ENCODE data around the gene KIT.
"Not testable (repeated sequence)": the region's sequence is repeated elsewhere in the genome, so short reads cannot be mapped to it uniquely, and the experiment has no call there.

The KIT gene

DNA sequence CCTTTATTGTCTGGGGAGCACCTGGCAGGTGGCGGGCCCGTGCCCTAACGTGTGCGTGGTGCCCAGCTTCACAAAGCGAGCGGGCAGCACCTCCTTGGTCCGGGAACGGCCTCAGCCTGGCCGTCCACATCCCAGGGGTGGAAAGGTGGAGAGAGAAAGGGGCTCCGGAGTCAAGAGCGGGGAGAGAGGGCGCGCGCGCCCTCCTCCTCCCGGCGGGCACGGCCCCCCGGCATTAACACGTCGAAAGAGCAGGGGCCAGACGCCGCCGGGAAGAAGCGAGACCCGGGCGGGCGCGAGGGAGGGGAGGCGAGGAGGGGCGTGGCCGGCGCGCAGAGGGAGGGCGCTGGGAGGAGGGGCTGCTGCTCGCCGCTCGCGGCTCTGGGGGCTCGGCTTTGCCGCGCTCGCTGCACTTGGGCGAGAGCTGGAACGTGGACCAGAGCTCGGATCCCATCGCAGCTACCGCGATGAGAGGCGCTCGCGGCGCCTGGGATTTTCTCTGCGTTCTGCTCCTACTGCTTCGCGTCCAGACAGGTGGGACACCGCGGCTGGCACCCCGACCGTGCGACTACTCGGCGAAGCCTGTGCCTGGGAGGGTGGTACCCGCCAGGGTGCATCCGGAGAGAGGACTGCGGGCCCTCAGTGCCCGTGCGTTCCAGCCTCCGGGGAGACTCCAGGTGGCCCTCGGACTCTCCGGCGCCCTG is at the start of gene KIT:
TSS of gene KIT (plus strand) at position 407 of the 701 bp plus-strand sequence. CDS start at position 465, 58 bp downstream.
- no peak for DNase-seq

DNA sequence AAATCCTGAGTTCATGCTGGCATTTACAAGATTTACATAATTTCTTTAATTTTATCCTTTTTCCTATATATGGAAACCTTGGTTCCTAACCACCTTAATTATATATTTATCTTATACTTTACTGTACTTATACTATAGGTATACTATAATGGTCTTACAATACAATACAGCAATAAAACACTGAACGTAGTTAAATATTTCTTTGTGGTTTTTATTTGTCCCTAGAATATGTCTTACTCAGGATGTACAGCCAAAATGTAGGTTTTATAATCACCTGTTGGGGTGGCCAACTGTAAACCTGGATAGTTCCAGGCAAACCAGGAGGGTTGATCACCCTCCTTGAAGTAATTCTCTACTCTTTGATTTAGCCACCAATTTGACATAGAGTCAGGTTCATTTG is 48.4 kb upstream of the KIT start:
- no peak for DNase-seq

DNA sequence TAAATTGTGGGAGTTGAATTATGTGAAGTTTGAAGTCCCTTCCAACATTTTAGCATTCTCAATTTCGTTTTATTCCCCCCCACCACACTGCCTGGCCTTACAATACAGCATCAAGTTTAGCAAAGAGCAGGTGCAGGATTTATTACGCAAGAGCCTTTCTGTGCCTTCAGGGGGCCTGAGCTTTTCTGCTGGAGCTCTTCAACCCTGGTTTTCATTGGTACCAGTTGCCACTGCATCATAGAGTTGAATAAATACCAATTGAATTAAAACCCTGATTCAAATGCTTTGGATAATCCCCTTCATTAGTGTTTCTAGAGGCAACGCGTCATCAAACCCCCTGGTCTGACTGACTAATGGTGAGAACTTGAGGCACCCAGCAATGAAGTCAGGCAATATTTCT is 43.6 kb upstream of the KIT start:
- DNase-seq: no peak

DNA sequence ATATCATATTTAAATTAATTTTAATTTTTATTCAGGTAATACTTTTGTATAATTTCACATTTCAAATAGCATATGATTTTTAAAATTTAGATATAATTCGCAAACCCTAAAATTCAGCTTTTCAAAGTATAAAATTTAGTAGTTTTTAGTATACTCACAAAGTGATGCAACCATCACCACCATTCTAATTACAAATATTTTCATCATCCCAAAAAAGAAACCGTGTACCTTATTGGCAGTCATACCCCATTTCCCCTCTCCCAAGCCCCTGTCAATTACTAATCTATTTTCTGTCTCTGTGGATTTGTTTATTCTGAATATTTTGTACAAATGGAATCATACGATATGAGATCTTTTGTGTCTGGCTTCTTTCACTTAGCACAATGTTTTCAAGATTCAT is 37.0 kb upstream of the KIT start:
- DNase-seq: no peak

DNA sequence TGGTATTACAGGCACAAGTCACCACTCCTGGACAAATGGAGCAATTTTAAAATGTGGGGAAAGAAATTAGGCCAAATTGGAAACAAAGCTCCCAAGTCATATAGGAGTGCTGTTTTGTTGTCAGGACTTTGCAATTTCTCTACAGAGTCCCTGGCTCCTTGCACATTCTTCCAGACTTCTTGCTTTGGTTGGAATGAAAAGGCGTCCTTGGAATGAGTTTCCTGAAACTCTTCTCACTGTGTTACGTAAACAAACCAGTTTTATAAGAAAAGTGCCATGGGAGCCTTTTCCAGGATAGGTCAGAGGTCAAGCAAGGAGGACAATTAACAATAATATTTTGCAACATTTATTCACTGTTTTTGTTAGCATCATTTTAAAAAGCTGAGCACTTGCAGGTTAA is 32.4 kb upstream of the KIT start:
- no peak for DNase-seq

DNA sequence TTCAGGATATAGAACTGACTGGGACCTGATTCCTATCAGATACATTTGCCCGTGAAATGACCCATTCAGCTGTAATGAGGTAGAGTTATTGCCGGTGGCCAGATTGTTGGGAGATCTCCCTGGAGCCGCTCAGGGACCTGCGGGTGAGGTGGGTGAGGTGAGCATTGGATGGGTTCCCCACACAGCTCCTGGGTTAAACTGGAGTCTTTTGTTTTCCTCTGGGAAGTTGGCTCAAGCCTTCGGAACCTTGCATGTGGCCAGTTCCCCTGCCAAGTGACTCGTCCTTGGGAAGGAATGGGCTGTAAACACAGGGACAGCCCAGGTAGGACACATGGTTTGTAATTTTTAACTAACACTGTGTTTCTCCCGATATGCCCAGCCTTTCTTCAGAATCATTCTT is 31.6 kb upstream of the KIT start:
- DNase-seq: no peak

DNA sequence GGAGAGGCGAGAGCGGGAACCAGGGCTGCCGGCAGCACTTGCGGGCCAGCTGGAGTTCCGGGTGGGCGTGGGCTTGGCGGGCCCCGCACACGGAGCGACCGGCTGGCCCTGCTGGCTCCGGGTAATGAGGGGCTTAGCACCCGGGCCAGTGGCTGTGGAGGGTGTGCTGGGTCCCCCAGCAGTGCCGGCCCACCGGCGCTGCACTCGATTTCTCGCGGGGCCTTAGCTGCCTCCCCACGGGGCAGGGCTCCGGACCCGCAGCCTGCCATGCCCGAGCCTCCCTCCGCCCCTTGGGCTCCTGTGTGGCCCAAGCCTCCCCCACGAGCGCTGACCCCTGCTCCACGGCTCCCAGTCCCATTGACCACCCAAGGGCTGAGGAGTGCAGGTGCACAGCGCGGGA is 25.2 kb upstream of the KIT start:
- DNase-seq: no peak

DNA sequence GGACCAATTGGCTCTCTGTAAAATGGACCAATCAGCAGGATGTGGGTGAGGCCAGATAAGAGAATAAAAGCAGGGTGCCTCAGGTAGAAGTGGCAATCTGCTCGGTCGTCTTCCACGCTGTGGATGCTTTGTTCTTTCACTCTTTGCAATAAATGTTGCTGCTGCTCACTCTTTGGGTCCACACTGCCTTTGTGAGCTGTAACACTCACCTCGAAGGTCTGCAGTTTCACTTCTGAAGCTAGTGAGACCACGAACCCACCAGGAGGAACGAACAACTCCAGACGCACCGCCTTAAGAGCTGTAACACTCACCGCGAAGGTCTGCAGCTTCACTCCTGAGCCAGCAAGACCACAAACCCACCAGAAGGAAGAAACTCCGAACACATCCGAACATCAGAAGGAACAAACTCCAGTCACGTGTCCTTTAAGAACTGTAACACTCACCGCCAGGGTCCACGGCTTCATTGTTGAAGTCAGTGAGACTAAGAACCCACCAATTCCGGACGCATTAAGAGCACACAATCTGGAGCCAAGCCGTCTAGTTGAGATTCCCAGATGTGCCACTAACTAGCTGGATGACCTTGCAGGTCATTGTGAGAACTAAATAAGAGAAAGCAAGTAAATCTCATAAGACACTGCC is 24.5 kb upstream of the KIT start:
- DNase-seq: not testable (repeated sequence)

DNA sequence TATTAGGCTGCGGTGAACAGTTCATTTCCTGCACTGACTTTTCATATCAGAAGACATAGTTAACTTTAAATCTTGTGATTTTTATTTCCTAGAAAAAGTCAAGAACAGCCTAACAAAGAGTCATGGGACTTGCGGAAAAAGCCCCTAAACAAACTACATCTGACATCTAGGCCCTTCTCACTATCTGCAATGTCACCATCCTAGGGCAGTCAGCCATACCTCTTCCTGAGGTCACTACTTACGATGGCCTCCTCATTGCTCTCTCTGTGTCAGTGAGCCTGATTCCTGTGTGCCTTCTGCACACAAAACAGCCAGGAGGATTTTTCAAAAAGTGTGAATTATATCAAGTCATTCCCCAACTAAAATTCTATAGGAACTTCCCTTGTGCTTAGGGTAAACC is 22.4 kb upstream of the KIT start:
- no peak for DNase-seq

DNA sequence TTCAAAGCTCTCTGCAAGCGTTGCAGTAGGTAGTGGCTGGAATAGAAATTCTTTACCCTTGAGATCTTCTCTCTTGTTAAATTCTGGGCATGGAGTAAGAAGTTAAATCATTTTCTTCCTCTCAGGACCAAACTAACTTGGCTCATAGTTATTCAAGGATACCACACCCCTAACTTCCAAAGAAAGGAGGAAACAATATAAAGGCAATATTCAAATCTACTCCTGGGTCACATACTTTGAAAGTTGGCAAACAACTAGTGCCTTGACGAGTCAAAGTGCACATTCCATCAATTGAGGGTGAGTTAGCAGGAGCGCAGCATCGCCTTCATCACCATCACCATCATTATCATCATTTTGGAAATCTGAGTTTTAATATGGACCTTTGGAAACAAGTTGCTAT is 20.4 kb upstream of the KIT start:
- no peak for DNase-seq

DNA sequence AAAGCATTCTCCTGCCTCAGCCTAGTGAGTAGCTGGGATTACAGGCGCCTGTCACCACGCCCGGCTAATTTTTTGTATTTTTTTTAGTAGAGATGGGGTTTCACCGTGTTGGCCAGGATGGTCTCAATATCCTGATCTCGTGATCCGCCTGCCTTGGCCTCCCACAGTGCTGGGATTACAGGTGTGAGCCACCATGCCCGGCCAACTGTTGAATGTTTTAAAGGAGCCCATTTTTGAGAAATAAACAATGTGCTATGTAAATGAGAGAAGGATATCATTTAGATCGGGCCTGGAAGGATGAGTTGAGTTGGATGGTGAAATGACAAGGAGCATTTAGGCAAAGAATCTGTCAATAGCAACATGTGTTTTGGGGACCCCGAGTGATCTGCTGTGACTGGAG is 16.7 kb upstream of the KIT start:
- not testable (repeated sequence) for DNase-seq

DNA sequence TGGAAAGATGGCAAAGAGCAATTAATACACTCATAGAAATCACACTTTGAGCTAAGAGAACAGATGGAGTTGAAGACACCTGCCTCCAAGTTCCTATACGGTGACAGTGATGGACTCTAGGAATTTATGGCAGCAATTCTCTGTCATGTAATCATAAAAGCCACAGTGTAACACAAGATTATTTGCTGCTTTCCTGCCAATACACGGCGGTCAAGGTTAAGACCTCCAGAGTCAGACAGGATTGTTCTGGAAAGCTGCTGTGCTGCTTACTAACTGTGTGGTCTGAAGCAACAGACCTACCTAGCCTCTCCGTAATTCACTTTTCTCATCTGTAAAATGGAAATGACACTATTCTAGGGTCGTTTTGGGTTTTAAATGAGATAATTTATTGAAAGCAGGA is 14.6 kb upstream of the KIT start:
- DNase-seq: no peak

DNA sequence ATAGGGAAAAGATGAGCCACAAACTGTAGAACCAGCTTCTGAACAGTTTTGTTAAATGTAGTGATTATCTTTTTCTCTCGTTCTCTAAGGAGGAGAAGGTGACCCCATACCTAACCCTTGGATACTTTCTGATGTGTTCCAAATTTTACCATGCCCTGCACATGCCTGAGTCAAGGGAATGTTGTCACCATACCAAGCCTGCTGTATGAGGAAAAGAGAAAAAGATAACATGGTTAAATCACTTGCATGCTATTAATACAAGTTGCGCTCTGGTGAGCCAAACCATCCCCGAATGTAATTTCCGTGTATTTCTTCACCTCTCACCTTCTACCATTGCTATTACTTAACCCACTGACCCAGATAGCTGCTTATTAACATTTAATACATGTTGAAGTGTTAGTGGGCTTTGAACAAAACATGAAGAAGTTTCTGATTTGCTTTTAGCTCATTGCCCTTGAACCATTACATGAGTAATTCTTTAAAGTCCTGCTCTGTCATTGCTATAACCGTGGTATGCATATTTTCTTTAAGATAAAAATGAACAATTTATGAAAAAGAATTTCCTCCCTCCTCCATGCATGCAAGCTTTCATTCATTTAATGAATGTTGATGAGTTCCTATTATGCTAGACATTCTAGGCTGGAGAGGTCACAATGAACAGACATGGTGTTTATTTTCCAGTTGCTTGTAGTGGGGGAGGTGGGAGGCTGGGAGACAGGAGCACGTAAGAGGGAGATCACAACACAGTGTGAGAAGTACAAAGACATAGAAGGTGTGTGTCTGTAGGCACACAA is 13.6 kb upstream of the KIT start:
- no peak for DNase-seq

DNA sequence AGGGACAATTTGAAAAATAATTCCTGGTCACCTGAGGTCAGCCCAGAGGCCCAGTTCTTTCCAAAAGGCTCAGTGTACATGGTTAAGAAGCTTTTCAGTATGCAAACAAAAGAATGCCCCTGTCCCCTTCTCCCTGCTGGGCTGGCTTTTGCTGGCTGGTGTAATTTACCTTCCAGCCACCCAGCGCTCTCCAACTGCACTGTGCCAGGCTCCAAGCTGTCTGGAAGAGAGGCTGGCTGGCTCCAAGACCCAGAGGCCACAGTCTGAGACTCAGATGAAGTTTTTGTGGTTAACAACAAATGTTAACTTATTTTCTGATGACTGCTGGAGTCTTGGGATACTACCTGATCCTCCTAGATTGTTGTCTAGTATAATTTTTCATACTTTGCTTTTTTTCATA is 11.9 kb upstream of the KIT start:
- DNase-seq: no peak

DNA sequence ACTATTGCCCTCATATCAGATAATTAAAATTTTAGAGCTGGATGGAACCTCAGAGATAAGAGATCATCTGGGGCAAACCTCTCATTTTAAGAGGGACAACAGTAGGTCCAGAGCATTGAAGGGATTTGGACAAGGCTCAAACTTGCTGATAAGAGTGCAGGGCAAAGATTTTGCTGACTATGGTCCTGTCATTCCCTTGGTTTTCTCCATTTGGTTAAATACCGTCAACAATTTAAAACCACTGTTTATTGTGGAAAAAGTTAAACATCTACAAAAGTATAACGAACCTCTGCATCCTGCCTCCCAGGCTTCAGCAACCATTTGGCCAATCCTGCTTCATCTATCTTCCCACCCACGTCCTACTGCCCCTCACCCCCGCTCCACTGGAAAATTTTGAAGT is 10.7 kb upstream of the KIT start:
- no peak for DNase-seq

DNA sequence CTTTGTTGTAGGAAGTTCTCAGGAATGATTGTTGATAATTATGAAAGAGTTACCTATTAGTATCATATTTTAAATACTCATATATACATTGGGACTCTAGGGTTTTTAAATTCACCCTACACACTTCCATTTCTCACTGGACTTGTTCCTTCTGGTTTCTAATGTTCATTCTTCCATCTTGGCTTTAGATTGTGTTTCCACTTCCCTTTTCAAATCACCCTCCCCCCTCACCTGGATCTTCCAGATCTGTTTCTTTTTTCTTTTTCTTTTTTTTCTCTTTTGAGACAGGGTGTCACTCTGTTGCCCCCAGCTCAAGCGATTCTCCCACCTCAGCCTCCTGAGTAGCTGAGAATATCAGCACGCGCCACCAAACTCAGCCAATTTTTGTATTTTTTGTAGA is 6.7 kb upstream of the KIT start:
- no peak for DNase-seq

DNA sequence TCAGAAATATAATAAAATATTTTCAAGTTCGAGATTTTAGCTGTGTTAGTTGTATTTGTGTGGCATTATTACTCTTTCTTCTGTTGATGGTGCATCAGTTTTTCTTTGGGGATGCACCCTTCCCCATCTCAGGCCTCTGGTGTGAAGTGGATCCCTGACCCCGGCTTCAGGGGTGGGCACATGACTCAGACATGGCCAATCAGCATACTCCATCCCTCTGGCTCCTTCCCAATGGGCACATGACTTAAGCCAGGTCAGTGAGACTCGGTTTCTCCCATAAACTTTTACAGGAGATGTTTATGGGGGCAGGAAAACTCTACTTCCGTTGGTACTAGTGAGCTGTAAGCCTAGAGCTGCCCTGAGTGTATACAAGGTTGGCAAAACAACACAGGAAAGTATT is 3.0 kb upstream of the KIT start:
- no peak for DNase-seq

DNA sequence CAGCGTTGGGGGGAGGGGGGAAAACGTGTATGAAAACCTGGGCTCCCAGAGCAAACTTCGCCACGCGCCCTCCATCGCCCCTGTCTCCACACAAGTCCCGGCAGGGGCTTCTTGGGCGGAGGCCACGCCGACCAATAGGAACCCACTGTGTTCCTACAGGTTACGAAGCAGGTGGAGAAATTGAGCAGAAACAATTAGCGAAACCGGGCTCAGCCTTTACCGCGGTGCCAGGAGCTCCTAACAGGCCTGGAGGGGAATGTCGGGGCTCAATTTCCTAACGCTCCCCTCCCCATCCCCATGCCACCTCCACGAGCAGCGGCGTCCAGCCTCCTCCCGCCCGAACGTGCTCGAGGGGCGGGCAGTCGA is 589 bp upstream of the KIT start:
- DNase-seq: no peak

DNA sequence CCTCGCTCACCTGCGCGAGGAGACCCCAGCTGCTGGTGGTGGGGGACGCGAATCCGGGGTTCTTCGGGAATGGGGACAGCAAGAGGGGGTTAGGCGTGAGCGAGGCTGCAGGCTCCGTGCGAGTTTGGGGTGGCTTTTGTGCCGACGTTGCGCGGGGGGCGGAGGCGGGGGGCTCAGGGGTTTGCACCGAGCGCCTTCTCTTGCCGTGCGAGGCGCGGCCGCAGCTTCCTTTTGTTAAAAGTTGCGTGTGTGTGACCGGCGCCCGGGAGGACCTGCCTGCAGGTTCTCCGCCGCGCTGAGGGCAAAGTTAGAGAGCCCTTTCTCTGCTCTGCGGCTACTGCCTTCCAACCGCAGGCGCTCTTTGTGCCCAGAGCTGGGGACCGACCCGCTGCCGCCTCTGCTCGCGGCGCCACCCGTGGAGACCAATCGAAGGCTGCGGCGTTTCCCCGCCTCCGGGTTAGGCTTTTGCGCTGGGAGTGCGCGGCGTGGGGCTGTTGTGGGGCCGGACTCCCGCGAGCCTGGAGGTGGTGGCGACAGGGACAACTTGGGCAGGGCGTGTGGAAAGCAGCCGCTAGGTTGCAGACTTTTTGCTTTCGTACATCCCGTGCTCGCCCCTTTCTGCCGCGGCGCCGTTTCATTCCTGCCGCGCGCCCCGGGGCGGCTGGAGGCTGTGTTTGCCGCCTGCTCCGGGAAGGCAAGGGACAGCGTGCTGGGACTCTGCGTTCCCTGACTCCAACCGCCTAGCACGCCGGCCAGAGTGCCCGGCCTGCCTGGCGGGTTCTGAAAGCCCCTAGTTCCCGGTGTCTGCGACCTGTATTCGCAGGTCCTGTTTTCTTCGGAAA is 716 bp downstream of the KIT start:
- DNase-seq: no peak

DNA sequence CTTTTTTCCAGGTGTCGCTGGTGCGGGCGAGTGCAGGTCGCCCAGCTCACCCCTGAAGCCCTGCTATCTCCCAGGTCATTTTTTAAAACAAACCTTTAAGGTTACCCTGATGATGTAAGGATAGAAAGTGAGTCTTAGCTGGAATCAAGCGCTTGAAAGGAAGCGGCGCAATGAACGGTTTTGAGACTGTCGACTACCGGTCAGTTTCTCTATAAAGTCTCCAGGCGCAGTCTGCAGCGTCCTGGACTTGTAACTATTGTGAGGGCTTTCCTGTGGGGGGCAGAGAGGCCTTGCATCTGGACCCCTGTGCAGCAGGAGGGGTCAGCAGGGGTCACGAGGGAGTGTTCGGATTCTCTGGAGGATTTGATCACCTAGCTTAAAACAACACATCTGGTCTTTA is 1.6 kb downstream of the KIT start:
- no peak for DNase-seq

DNA sequence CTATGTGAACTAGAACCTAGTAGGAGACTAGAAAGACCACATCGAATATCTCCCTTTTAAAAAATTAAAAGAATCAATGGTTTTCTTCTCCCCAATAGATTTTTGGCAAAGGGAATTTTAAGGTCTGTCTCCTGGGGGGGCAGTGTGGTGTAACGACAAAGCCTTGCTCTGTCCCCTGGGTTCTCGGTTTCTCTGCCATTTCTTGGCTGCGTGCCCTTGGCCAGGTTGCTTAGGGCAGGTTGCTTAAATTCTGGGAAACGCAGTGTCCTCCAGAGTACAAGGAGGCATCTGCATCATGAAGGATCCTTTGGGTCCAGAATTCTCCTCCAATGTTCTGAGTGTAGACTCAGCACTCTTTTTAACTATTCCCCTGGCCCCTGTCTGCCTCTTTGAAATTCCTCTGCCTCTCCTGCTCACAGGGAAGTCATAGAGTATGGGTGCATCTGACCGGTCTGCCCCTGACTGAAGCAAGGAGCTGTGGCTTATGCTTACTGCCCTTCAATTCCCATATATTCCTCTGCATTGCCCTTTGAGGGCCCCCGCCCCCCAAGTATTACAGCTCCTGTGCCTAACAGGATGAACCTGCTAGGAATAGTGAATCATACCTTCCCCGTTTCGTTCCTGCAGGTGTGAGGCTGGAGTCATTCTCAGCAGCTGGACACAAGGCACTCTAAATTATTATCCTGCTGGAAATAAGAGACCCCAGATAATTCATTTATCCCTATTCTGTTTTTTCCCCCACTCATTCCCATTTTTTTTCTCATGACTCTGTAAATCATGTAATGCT is 2.2 kb downstream of the KIT start:
- no peak for DNase-seq

DNA sequence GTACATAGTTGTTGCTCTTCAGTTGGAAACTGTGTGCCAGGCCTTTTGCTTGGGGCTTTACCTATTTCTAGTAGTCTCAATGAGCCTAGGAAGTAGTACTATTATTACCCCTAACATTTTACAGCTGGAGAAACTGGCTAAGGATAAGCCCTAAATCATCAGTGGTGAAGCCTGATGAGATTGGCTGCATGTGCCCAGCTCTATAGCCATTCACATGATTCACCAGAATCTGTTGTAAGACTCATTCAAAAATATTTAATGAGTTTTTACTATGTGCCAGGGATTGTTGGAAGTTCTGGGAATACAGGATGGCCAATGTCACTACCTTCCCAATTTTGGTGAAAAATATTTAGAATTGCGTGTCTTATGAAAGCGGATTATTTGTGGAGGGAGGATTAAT is 2.8 kb downstream of the KIT start:
- DNase-seq: no peak

DNA sequence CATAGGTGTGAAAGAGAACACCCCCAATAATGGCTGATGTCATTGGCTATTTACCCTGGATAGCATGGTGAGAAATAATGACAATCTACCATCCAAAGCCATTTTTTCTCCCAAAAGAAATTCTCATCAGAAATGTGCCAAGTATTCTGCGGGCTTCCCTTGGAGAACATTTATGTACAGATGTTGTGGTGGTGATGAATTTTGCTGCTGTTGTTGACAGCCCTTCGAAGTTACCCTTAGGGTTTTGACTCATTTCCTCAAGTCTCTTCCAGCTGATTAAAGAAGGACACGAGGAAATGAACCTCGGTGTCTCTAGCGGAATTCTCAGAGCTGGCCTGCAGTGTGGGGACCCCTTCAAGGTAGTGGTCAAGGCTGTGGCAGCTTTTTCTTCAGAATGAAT is 3.4 kb downstream of the KIT start:
- no peak for DNase-seq

All from NCI-H2029 treated with DMSO at 0.1 percent for 48 hours (cell line).